HL-60/S4 treated with retinoic acid at 250 ng/mL for 4 days and 3 days (cell line): ENCODE results near the gene VWA8.
"Not testable (repeated sequence)": the region's sequence is repeated elsewhere in the genome, so short reads cannot be mapped to it uniquely, and the experiment has no call there.

Experiments used
- in situ Hi-C: fragments of 300-500 bp; cut with MboI; formaldehyde crosslinking; loops from 2 replicates; pipeline ENCODE4 v1.7.0; 2022; ENCODE audit warnings: low sequenced_read_pairs

The VWA8 gene

DNA sequence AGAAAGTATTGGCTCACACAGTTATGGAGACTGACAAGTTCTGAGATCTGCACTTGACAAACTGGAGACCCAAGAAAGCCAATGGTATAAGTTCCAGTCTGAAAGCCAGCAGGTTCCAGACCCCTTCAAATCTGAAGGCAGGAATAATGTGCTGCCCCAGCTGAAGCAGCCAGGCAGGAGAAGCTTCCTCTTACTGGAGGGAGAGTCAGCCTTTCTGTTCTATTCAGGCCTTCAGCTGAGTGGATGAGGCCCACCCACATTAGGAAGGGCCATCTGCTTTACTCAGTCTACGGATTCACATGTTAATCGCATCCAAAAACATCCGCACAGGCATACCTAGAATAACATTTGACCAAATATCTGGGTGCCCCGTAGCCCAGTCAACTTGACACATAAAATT lies 8.2 kb upstream of the VWA8 start:
- in situ Hi-C loops, result no loop called here

- in situ Hi-C loops, result no loop called here
Measured at GRCh38 chr13:41966671-41967070, 5.8 kb upstream of the VWA8 start.

- in situ Hi-C loops, result no loop called here
Measured at GRCh38 chr13:41962994-41963393, 2.1 kb upstream of the VWA8 start.

DNA sequence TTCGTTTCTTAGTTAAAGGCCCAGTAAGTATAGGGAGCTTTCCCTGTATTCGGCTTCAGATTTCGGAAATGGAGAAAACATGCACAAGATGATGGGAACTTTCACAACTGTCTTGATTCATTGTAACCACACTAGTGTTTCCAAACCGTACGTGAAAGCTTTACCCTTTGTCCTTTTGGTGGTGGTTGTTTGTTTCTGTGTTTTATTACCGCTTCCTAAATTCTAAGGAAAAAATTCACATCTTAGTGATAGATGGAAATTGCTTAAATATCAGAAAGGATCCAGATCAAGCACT lies 504 bp upstream of the VWA8 start:
- in situ Hi-C loops, result no loop called here

GRCh38 chr13:41960211-41960636 lies 685 bp downstream of the VWA8 start:
- in situ Hi-C loops, result no loop called here

GRCh38 chr13:41956272-41956671 lies 4.6 kb downstream of the VWA8 start:
- in situ Hi-C loops, result no loop called here

DNA sequence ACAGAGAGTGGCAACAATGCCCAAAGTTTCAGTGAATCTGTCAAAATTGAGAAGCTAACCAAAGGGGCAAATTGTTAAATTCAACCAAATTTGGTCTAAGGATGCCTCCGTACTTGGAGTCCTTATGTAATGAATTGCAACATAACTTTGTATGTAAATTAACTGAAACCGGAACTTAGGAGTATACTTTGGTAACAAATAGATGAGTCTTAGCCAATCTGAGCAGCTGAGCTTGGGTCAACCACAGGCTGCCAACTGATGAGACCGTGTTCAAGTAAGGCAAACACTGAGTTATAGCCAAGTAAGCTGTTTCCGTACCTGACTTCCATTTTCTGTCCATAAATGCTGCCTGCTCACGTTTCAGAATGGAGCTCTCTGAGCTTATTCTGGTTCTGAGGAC lies 5.3 kb downstream of the VWA8 start:
- in situ Hi-C loops, result no loop called here

DNA sequence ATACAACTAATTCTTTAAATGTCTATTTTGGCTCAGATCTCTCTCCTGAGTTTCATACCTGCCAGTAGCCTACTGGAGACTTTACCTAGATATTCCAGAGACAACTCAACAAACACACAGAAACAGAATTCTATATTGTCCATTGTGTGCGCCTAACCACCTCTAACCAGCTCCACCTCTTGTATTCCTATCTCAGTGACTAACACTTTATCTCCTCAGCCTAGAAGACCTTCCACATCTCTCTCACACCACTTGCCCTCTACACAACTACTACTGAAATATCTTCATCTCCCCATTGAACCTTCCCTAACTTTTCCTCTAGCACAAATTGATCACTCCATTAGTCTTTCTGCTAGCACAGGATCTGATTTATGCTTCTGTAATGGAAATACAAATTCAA lies 6.7 kb downstream of the VWA8 start:
- in situ Hi-C loops, result no loop called here

- in situ Hi-C loops, result no loop called here
Measured at GRCh38 chr13:41952749-41953148, 8.2 kb downstream of the VWA8 start.

GRCh38 chr13:41949104-41949503 lies 11.8 kb downstream of the VWA8 start:
- in situ Hi-C loops, result not testable (repeated sequence)

- in situ Hi-C loops, result no loop called here
Measured at GRCh38 chr13:41945926-41946325, 15.0 kb downstream of the VWA8 start.

DNA sequence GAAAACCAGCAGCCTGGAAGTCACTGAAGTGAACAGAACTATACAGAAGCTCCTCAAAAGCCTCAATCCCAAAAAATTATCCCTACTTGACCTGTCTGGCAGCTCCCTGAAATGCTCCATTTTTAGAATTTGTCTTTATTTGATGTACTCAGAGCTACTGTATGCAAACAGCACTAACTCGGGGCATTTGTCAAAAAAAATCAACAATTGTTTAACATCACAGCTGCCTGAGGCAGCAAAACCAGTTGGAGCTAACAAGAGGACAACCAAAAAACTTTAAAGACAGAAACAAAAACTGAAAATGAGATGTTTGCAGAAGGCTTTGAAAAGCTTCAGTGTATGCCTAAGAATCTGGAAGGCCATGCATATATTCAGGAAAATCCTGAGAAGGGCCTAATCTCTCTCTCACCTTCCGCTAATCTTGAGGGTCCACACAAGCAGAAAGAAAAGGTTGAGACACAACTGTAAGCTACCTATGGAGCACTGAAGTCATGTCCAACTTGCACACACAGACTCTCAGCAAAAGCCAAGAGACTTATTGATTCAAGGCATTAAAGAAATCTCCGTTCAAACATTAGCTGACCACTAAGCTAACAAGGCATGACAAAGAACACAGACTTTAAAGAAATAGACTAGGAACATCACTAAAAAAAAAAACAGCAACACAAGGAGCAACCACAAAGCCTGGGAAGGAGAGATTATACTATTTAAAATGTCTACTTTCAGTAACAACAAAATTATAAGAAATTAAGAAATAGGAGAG lies 16.1 kb downstream of the VWA8 start:
- in situ Hi-C loops, result no loop called here

GRCh38 chr13:41944229-41944628 lies 16.7 kb downstream of the VWA8 start:
- in situ Hi-C loops, result no loop called here

DNA sequence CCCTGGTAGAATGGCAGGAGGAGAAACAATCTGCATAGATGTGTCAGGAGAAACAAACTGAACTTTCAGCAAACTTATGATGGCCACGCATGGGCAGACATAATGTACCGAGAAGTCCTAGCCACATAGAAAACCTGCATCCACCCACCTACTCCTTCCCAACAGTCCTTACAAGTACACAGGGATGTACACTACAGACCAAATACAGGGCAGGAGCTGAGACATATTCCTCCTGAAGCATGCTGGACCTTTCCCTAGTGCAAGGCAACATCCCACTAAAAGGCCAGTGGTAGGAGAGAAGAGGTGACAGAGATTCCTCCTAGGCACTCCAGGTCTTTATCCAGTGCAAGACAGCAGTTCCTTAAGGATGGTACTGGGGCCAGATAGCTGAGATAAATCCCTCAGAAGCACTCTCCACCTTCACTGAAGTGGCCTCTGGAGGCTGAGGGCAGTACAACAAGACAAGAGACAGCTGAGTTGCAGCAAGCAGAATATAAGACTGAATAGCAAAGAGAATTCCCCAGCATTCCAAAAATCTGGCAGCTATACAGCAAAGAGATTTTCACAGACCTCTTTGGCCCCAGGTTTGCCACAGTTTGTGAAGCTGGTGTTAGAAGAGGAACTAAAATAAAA lies 18.3 kb downstream of the VWA8 start:
- in situ Hi-C loops, result no loop called here

DNA sequence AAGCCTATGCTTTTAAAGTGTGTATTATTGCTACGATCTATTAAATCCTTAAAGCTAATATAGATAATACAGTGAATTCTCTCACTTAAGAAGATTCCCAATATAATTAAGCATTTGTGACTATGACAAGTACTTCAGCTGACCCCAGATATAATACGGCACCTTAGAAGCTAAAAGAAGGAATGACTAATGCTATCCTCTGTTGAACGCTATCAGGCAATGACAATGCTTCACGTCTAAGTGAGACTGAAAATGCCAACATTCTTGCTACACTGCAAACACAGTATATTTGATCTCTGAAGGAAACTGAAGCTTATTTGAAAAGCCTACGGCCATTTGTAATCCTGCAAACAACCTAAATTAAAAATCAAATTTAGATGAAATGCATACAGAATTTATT lies 19.7 kb downstream of the VWA8 start:
- in situ Hi-C loops, result no loop called here

DNA sequence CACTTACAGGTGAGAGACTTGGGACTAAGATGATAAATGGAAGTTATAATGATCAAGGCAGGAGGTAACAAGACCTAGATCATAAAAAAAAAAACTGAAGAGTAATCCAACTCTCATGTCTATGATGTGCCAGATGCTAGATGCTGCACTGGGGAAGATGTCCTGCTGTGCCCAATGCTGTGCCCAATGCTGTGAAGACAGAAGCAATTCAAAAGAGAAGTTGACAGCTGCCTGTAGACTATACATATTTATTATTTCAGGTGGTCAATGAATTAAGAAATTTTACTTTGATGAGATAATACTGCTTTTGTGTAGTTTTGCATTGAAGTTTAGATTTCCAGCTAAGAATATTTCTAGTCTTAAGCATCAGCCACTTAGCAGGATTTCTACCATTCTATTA lies 21.5 kb downstream of the VWA8 start:
- in situ Hi-C loops, result no loop called here

GRCh38 chr13:41938918-41939317 lies 22.0 kb downstream of the VWA8 start:
- in situ Hi-C loops, result no loop called here

- in situ Hi-C loops, result no loop called here
Measured at GRCh38 chr13:41937388-41937787, 23.5 kb downstream of the VWA8 start.

DNA sequence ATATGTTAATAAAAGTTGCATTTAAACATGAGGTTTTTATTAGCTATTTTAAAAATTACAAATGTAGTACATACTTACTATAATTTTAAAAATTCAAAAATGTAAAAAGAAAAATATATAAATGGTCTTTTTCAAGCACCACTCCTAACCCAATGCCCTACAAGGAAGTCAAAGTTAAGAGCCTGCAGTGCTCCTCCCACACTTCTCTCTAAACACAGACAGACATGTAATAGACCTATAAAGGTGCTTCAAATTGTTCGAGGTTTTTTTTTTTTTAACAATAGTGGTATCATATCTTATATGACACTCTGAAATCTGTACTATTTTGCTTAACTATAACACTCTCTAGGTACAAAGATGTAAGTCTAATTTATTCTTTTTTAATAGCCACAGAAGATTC lies 25.4 kb downstream of the VWA8 start:
- in situ Hi-C loops, result no loop called here

- in situ Hi-C loops, result no loop called here
Measured at GRCh38 chr13:41934994-41935393, 25.9 kb downstream of the VWA8 start.

DNA sequence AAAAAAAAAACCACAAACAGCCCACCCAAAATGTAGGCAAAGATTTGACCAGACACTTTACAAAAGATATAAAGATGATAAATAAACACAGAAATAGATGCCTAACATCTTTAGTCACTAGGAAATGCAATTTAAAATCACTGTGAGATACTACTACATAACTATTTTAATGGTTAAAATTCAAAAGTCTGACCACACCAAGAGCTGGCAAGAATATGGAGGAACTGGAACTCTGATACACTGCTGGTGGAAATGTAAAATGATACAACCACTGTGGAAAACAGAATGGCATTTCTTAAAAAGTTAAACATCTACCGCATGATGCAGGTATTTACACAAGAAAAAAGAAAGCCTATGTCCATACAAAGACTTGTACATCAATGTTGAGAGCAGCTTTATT lies 26.8 kb downstream of the VWA8 start:
- in situ Hi-C loops, result no loop called here

GRCh38 chr13:41931337-41931736 lies 29.6 kb downstream of the VWA8 start:
- in situ Hi-C loops, result no loop called here

GRCh38 chr13:41930154-41930553 lies 30.8 kb downstream of the VWA8 start:
- in situ Hi-C loops, result no loop called here
